Gastroesophageal sphincter (tissue), 4 donors: Measurements from ENCODE around the gene WWTR1. TPM values are rescaled to one million over a fixed set of nuclear protein-coding genes. Genes with fewer than 3 reads are reported as not detected.

Experiments used
- ATAC-seq: fragments of 150-250 bp; one replicate; pipeline ENCODE4 v1.9.1; 2016; ENCODE audit warnings: mild to moderate bottlenecking, moderate library complexity
- H3K27ac ChIP-seq, 4 donors: fragments of 200-600 bp; sonication (generic) in 3 of 4; 1 replicate in 3 of 4; 2 replicates in 1 of 4; pipeline ENCODE4 v1.5.1; 2016 to 2019
- H3K27me3 ChIP-seq: fragments of 200-600 bp; sonication (generic); one replicate; pipeline ENCODE4 v1.5.1; 2019
- H3K36me3 ChIP-seq, 2 donors: fragments of 200-600 bp; sonication (generic); one replicate each; pipeline ENCODE4 v1.5.1; 2019; ENCODE audit warnings: control low read depth in 1 of 2
- H3K4me1 ChIP-seq, 3 donors: fragments of 200-600 bp; sonication (generic); 1 replicate in 2 of 3; 2 replicates in 1 of 3; pipeline ENCODE4 v1.5.1; 2016 to 2019; ENCODE audit warnings: control low read depth in 2 of 3
- H3K4me3 ChIP-seq, 2 donors: fragments of 200-600 bp; sonication (generic); one replicate each; pipeline ENCODE4 v1.5.1; 2019; ENCODE audit warnings: mild to moderate bottlenecking in 1 of 2, moderate library complexity in 1 of 2
- H3K9me3 ChIP-seq, 3 donors: fragments of 200-600 bp; sonication (generic); one replicate each; pipeline ENCODE4 v1.5.1; 2017 to 2019; ENCODE audit warnings: control low read depth in 2 of 3
- EP300 ChIP-seq: sonication (generic); formaldehyde crosslinking; IDR thresholded peaks from one replicate; pipeline ENCODE4 v1.6.1; 2017; ENCODE audit warnings: antibody characterized with exemption, mild to moderate bottlenecking
- POLR2A ChIP-seq, 2 donors: fragments of 450-650 bp; IDR thresholded peaks; one replicate each; pipeline ENCODE4 v1.6.1; 2017; ENCODE audit warnings: antibody characterized with exemption in 2 of 2, mild to moderate bottlenecking in 2 of 2, moderate library complexity in 1 of 2
- POLR2AphosphoS5 ChIP-seq: sonication (generic); formaldehyde crosslinking; IDR thresholded peaks from one replicate; pipeline ENCODE4 v1.6.1; 2017; ENCODE audit warnings: antibody characterized with exemption
- WGBS, 2 donors: methylation state at CpG; one replicate each; pipeline ENCODE4 v1.1.5; 2018; ENCODE audit warnings: low coverage in 1 of 2; 5-methylcytosine and 5-hydroxymethylcytosine counted together
- total RNA-seq, 4 donors: library from RNA; depleted of rRNA; stranded (reverse); fragments of >200 nt; gene quantifications; one replicate each; pipeline ENCODE4 v1.1.0, GENCODE V29; 2016
- TF ChIP-seq, protein P1 (sequence below), 4 experiments: fragments of 200-600 bp in 2 of 4; fragments of 450-650 bp in 2 of 4; sonication (generic) in 1 of 4; IDR thresholded peaks; one replicate each; pipeline ENCODE4 v1.5.1; 2017 to 2019; ENCODE audit warnings: antibody characterized with exemption in 4 of 4, mild to moderate bottlenecking in 2 of 4, moderate library complexity in 2 of 4

Gene WWTR1
- total RNA-seq, 4 donors from 2014 or later, result 239 to 482 (median 321) TPM

- H3K36me3 ChIP-seq, result no peaks in the 10 kb centered on the region
- no peaks in the 10 kb centered on the region for H3K27me3 ChIP-seq
- TF ChIP-seq POLR2AphosphoS5 (no peak), EP300 (no peak), POLR2A (IDR thresholded peaks at IDR 0.05) (no peak)
- TF ChIP-seq, protein P1, sequence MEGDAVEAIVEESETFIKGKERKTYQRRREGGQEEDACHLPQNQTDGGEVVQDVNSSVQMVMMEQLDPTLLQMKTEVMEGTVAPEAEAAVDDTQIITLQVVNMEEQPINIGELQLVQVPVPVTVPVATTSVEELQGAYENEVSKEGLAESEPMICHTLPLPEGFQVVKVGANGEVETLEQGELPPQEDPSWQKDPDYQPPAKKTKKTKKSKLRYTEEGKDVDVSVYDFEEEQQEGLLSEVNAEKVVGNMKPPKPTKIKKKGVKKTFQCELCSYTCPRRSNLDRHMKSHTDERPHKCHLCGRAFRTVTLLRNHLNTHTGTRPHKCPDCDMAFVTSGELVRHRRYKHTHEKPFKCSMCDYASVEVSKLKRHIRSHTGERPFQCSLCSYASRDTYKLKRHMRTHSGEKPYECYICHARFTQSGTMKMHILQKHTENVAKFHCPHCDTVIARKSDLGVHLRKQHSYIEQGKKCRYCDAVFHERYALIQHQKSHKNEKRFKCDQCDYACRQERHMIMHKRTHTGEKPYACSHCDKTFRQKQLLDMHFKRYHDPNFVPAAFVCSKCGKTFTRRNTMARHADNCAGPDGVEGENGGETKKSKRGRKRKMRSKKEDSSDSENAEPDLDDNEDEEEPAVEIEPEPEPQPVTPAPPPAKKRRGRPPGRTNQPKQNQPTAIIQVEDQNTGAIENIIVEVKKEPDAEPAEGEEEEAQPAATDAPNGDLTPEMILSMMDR (IDR thresholded peaks at IDR 0.05), result no peak
- WGBS, 2 donors, result 75 to 90% methylated on average over 2 of the region's 2 CpGs
- no peaks in the 10 kb centered on the region for H3K9me3 ChIP-seq
- peak overlapping the region in 1 of 4 donors; percentile 4 for H3K27ac ChIP-seq
- ATAC-seq, result peak; percentile 41
- H3K4me3 ChIP-seq, result no peak overlapping the region
- H3K4me1 ChIP-seq, result peaks cover 11 to 79% (median 27%) of the 10 kb centered on the region in 3 donors
These were observed 58.6 kb downstream of the WWTR1 start for GRCh38 chr3:149599236-149599635.

GRCh38 chr3:149596134-149596770 is 61.6 kb downstream of the WWTR1 start:
- H3K27me3 ChIP-seq, result no peaks in the 10 kb centered on the region
- 80 to 91% methylated on average over 5 of the region's 6 CpGs for WGBS, 2 donors
- no peaks in the 10 kb centered on the region for H3K36me3 ChIP-seq
- TF ChIP-seq POLR2AphosphoS5, result peak; percentile 49
- TF ChIP-seq EP300, result no peak
- no peak overlapping the region for H3K4me3 ChIP-seq
- peak overlapping the region in 3 of 4 donors; percentile 41 to 56 (median 48) for H3K27ac ChIP-seq
- no peak for ATAC-seq
- H3K9me3 ChIP-seq, result no peaks in the 10 kb centered on the region
- H3K4me1 ChIP-seq, result peaks cover 17 to 79% (median 24%) of the 10 kb centered on the region in 3 donors

DNA sequence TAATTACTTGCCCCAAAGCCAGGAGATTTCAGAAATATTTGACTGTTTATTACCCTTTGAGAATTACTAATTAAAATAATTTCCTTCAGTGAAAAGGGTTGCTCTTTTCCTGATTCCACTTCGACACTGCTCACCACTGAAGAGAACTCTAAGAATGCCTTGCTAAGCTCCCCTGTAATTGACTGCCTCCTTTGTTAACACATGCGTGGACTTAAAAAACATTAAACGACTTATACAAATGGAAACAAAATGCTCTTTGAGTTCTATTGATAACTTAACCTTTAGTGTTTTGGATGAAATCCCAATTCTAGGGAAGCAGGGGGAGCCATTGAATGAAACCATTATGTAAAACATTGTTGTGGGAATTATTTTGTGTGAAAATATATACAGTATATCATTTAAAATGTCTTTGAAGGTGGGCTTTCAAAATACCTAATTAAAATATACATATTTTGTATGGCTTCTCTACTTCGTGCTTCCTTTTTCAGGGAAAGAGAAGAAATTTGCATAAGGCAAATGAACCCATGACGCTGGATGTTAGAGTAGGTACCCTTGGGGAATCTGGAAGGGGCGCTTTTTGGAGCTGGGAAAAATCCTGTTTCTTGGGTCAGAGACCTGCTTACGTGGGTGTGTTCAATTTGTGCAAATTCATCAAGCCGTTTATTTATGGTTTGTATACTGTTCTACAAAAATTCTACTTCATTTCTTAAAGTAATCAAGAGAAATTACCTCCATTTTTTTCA is 64.2 kb downstream of the WWTR1 start:
- 79 to 85% methylated on average over 8 of the region's 8 CpGs for WGBS, 2 donors
- H3K4me1 ChIP-seq, result peaks cover 20 to 83% (median 22%) of the 10 kb centered on the region in 3 donors

DNA sequence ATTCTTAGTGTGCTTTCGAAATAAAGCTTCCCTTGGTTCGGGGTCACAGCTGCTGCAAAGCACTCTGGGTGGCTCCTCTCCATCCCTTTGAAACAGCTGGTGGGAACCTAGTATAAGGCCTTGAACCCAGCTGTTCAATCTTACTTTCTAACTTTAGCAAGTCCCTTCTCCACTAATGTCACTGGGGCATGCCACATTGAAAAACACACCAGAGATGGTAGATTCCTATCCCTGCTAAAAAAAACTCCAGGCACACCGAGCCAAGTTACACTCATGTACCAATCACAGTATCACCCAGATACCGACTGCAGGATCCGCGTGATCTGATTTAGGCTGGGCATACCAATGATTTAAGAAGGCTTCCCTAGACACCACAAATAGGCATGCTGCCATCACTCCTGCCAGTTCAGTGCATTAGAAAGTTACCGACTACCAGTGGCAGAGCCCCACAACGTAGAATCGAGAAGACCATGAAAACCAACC is 65.0 kb downstream of the WWTR1 start:
- Histone ChIP-seq H3K36me3 (no peaks in the 10 kb centered on the region), H3K9me3 (no peaks in the 10 kb centered on the region), H3K4me3 (no peak overlapping the region), H3K4me1 (peaks cover 27 to 90% (median 27%) of the 10 kb centered on the region in 3 donors), H3K27me3 (no peaks in the 10 kb centered on the region), H3K27ac (peak overlapping the region in 2 of 4 donors; percentile 36 to 42)
- peak; percentile 39 for ATAC-seq
- WGBS, 2 donors, result 47 to 53% methylated on average over 5 to 8 of the region's 9 CpGs
- TF ChIP-seq, protein P1 (IDR thresholded peaks at IDR 0.05), result no peak
- TF ChIP-seq POLR2AphosphoS5, result no peak
- no peak for TF ChIP-seq EP300
- TF ChIP-seq POLR2A (IDR thresholded peaks at IDR 0.05), result no peak

More for the DNA sequence above, 64.2 kb downstream of the WWTR1 start:
- Histone ChIP-seq H3K36me3 (no peaks in the 10 kb centered on the region), H3K27me3 (no peaks in the 10 kb centered on the region), H3K4me3 (no peak overlapping the region), H3K9me3 (no peaks in the 10 kb centered on the region), H3K27ac (peak overlapping the region in 2 of 4 donors; percentile 36 to 42)
- no peak for TF ChIP-seq EP300
- no peak for TF ChIP-seq POLR2AphosphoS5
- no peak for ATAC-seq

DNA sequence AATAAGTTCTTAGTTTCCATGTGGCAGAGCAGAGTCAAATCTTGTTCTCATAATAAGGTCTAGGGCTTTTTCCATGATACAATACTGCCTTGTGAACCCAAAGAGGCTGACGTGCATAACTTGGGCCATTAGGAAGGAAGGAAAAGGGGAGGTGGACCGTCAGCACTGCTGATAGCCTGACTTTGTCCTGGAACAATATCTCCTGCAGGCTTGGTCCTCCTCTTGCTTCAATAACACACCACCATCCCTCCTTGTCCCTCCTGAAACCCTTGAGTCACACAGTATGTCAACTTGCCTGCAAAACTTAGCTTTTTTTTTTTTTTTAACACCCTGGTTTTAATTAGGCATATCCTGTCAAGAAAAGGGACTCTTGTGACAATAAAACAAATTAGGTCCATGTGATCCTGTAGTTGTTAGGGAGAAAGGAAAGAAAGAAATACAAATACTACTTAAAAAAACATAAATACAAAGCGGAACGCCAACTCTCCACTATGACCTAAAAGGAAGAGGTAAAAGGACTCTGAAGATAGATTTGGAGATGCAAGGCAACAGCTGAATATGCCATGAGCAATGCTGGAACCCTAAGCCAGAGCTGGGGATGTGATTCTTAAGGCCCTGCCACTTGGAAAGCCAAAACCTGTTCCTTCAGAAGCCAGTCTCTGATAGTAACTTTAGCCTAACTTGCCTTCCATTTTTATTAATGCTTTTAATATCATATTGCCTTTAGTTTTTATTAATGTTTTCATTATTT is 67.0 kb downstream of the WWTR1 start:
- ATAC-seq, result no peak
- Histone ChIP-seq H3K4me1 (peaks cover 26 to 88% (median 28%) of the 10 kb centered on the region in 3 donors), H3K36me3 (no peaks in the 10 kb centered on the region), H3K9me3 (no peaks in the 10 kb centered on the region), H3K4me3 (no peak overlapping the region), H3K27me3 (no peaks in the 10 kb centered on the region), H3K27ac (no peak overlapping the region)
- 64 to 75% methylated on average over 4 of the region's 4 CpGs for WGBS, 2 donors
- TF ChIP-seq POLR2AphosphoS5 (no peak), POLR2A (IDR thresholded peaks at IDR 0.05) (no peak), EP300 (no peak)
- TF ChIP-seq, protein P1 (IDR thresholded peaks at IDR 0.05), result no peak
